HL-60 (cell line): Measurements from ENCODE around the gene EXOSC6.
"Not testable (repeated sequence)": the region's sequence is repeated elsewhere in the genome, so short reads cannot be mapped to it uniquely, and the experiment has no call there.

ENCODE experiments used
- DNase-seq, 2 experiments: peaks; one replicate each; pipeline ENCODE4 v3.0.0-alpha.2; 2010 to 2020; ENCODE audit warnings: low read depth in 1 of 2, low spot score in 1 of 2
- H3K27ac ChIP-seq: fragments of 250-450 bp; sonication (Bioruptor Pico); replicated peaks from 2 replicates; pipeline ENCODE4 v1.5.1; 2020; ENCODE audit warnings: mild to moderate bottlenecking, moderate library complexity
- H3K27me3 ChIP-seq: fragments of 250-450 bp; sonication (Bioruptor Pico); 2 replicates; pipeline ENCODE4 v1.5.1; 2021; ENCODE audit warnings: mild to moderate bottlenecking, moderate library complexity; ENCODE audit not compliant: insufficient read depth, poor library complexity, severe bottlenecking
- H3K4me3 ChIP-seq: replicated peaks from 2 replicates; pipeline ENCODE4 v1.5.1; 2011; ENCODE audit warnings: mild to moderate bottlenecking, control low read depth, low read length; ENCODE audit not compliant: insufficient read depth
- CTCF ChIP-seq: IDR thresholded peaks from one replicate; pipeline ENCODE4 v1.5.1; 2011; ENCODE audit warnings: low read length, control low read depth, inconsistent platforms; ENCODE audit not compliant: insufficient read depth
- GABPA ChIP-seq: IDR thresholded peaks from 2 replicates; pipeline ENCODE4 v1.6.1; 2012; ENCODE audit warnings: low read depth
- POLR2AphosphoS5 ChIP-seq: IDR thresholded peaks from 2 replicates; pipeline ENCODE4 v1.6.1; 2012; ENCODE audit warnings: low read depth
- REST ChIP-seq: IDR thresholded peaks from 2 replicates; pipeline ENCODE4 v1.6.1; 2012; ENCODE audit warnings: low read depth; ENCODE audit not compliant: insufficient replicate concordance
- SPI1 ChIP-seq: IDR thresholded peaks from 2 replicates; pipeline ENCODE4 v1.6.1; 2012; ENCODE audit warnings: low read depth, mild to moderate bottlenecking, borderline replicate concordance

The EXOSC6 gene

GRCh38 chr16:70295634-70296033, 43.9 kb upstream of the EXOSC6 start:
- H3K27me3 ChIP-seq: no peaks in the 10 kb centered on the region
- DNase-seq: no peak
- TF ChIP-seq REST (no peak), GABPA (no peak), SPI1 (no peak), CTCF (no peak), POLR2AphosphoS5 (no peak)
- no peak overlapping the region for H3K4me3 ChIP-seq
- H3K27ac ChIP-seq: no peak overlapping the region

GRCh38 chr16:70294385-70295025, 42.8 kb upstream of the EXOSC6 start:
- DNase-seq: no peak
- TF ChIP-seq POLR2AphosphoS5 (no peak), SPI1 (no peak), GABPA (no peak), CTCF (no peak)
- H3K4me3 ChIP-seq: no peak overlapping the region
- no peak overlapping the region for H3K27ac ChIP-seq
- no peaks in the 10 kb centered on the region for H3K27me3 ChIP-seq

- not testable (repeated sequence) for H3K27ac ChIP-seq, DNase-seq
Measured at GRCh38 chr16:70292148-70292547, 40.4 kb upstream of the EXOSC6 start.

GRCh38 chr16:70290949-70291519, 39.3 kb upstream of the EXOSC6 start:
- TF ChIP-seq SPI1 (no peak), REST (no peak), CTCF (no peak), POLR2AphosphoS5 (no peak)
- Histone ChIP-seq H3K27me3 (no peaks in the 10 kb centered on the region), H3K4me3 (no peak overlapping the region), H3K27ac (no peak overlapping the region)
- DNase-seq: no peak

More at GRCh38 chr16:70292148-70292547, 40.4 kb upstream of the EXOSC6 start:
- not testable (repeated sequence) for H3K4me3 ChIP-seq, H3K27me3 ChIP-seq
